GM23248 (cell line): ENCODE measurements around the gene ATP6V0E1.

Experiments used
- EZH2 ChIP-seq: fragments of 200-600 bp; sonication (generic); IDR thresholded peaks from 2 replicates; pipeline ENCODE4 v1.6.1; 2018; ENCODE audit warnings: antibody characterized with exemption, mild to moderate bottlenecking; ENCODE audit not compliant: insufficient read depth, poor library complexity, severe bottlenecking
- EZH2phosphoT487 ChIP-seq: fragments of 200-600 bp; sonication (generic); IDR thresholded peaks from 2 replicates; pipeline ENCODE4 v1.6.1; 2018; ENCODE audit warnings: antibody characterized with exemption, moderate library complexity, mild to moderate bottlenecking, low read depth; ENCODE audit not compliant: insufficient read depth

DNA sequence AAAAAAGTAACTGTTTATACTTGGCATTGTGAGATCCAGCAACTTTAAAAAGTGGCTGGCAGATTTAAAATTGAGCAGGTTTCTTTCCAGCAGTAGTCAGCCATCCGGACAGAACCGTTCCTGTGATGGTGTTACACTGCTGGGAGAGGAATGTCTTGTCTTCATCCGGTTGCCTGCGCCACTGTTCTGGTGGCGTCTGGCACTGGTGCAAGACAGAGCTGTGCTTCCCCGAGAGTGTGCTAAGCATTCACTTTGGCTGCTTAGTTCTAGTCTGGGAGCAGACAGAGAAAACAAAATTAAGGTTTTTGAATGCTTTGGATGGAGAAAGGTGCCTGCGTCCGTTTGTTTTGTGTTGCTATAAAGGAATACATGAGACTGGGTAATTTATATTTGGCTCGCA lies 37.1 kb downstream of the ATP6V0E1 start:
- TF ChIP-seq EZH2 (no peak), EZH2phosphoT487 (no peak)
